IPS-18a (cell line): ENCODE results near the gene MMP27.

Source experiments
- H3K27ac ChIP-seq: one replicate; pipeline ENCODE4 v1.5.1; 2013; ENCODE audit warnings: low read length
- H3K27me3 ChIP-seq: one replicate; pipeline ENCODE4 v1.6.1; 2013; ENCODE audit warnings: mild to moderate bottlenecking, low read length; ENCODE audit not compliant: control insufficient read depth, insufficient read depth
- H3K36me3 ChIP-seq: one replicate; pipeline ENCODE4 v1.6.1; 2013; ENCODE audit warnings: low read depth, low read length; ENCODE audit not compliant: control insufficient read depth
- H3K4me1 ChIP-seq: one replicate; pipeline ENCODE4 v1.6.1; 2013; ENCODE audit warnings: low read depth, low read length; ENCODE audit not compliant: control insufficient read depth
- H3K4me3 ChIP-seq: one replicate; pipeline ENCODE4 v1.5.1; 2013; ENCODE audit warnings: low read length
- H3K9ac ChIP-seq: one replicate; pipeline ENCODE4 v1.6.1; 2013; ENCODE audit warnings: mild to moderate bottlenecking, low read length, moderate library complexity
- H3K9me3 ChIP-seq: one replicate; pipeline ENCODE4 v1.6.1; 2013; ENCODE audit warnings: low read depth, low read length; ENCODE audit not compliant: control insufficient read depth

The MMP27 gene

DNA sequence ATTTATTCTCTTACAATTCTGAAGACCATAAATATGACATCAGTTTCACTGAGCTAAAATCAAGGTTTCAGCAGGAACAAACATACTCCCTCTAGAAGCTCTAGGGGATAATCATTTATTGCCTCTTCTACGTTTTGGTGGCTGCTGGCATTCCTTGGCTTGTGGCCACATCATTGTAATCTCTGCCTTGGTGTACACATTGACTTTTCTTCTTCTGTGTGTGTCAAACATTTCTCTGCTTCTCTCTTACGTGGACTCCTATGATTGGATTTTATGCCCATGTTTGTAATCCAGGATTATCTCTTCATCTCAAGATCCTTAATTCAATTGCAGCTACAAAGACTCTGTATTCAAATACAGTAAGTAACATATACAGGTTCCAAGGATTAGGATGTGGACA lies 50.0 kb downstream of the MMP27 start:
- Histone ChIP-seq H3K9ac (no peak overlapping the region), H3K27me3 (no peaks in the 10 kb centered on the region), H3K27ac (no peak overlapping the region), H3K4me1 (no peaks in the 10 kb centered on the region), H3K9me3 (no peaks in the 10 kb centered on the region), H3K4me3 (no peak overlapping the region), H3K36me3 (no peaks in the 10 kb centered on the region)

DNA sequence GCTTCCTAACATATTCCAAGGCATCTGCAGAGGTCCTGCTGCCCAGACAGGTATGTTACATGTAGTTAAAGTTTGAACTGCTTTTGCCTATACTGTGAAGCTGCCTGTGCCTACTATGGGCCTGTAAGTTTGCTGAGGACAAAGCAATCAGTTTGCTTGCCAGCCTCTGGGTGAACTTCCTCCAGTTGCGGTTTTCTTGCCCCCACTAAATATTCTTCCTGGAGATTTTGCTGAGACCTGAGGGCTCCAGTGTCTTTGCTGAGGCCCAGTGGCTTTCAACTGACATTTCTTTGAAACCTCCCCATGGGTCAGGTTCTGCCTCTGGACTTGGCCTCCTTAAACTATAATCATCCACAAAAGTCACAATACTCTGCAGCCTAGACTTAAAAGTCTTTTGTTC lies 50.8 kb downstream of the MMP27 start:
- Histone ChIP-seq H3K9me3 (no peaks in the 10 kb centered on the region), H3K36me3 (no peaks in the 10 kb centered on the region), H3K4me1 (no peaks in the 10 kb centered on the region), H3K4me3 (no peak overlapping the region), H3K9ac (no peak overlapping the region), H3K27me3 (no peaks in the 10 kb centered on the region), H3K27ac (no peak overlapping the region)

DNA sequence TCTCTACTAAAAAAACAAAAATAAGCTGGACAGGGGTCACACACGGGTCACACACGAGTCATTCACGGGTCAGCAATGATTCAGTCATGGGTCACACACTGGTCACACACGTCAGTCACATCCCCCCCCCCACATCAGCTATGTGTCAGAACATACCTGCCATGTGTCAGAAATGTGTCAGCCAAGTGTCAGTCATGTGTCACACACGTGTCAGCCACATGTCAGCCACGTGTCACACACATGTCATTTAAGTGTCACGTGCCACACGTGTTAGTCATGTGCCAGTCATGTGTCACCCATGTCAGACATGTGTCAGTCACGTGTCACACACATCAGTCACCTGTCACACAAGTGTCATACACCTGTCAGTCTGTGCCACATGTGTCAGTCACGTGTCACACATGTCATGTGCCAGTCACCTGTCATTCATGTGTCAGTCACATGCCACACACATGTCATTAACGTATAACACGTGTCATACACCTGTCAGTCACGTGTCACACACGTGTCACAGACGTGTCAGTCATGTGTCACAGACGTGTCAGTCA lies 51.8 kb downstream of the MMP27 start:
- Histone ChIP-seq H3K27ac (no peak overlapping the region), H3K9me3 (no peaks in the 10 kb centered on the region), H3K36me3 (no peaks in the 10 kb centered on the region), H3K27me3 (no peaks in the 10 kb centered on the region), H3K9ac (no peak overlapping the region), H3K4me3 (no peak overlapping the region), H3K4me1 (no peaks in the 10 kb centered on the region)

DNA sequence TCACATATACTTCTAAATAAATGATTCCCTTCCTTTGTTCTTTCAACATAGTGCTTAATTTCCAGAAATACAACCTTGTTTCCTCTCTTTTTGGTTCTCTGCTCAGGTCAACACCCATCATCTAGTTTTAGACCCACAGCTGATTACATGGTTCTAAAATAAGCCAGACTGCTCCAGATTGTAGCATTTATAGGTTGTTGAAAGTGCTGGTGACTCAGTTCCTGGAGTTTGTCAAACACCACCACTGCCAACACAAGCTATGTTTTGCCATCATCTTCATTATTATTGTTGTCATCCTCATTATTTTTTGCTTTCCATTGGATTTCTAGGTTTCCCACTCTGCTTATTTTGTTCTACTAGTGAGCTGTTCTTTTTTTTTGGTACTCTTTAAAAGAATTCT lies 58.1 kb downstream of the MMP27 start:
- H3K27ac ChIP-seq: no peak overlapping the region
- no peak overlapping the region for H3K4me3 ChIP-seq
- no peaks in the 10 kb centered on the region for H3K9me3 ChIP-seq
- H3K36me3 ChIP-seq: no peaks in the 10 kb centered on the region
- H3K4me1 ChIP-seq: no peaks in the 10 kb centered on the region
- no peaks in the 10 kb centered on the region for H3K27me3 ChIP-seq
- H3K9ac ChIP-seq: no peak overlapping the region

DNA sequence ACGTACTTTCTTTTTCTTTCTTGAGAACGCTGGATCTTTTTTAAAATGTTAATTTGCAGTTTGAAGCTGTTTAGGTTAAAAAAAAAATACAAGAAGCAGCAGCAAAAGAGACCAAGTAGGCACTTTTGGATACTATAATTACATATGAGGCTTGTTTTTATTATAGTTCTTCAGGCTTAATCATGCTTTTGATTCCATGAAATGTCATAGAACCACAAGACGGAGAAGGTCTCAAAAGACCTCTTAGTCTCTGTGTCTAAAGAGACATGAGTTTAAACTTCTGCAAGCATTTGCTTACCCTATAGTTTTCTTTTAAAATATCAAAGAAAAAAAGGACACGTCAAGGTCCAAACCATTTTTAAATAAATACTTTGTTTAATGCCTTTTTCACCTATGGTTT lies 61.6 kb downstream of the MMP27 start:
- Histone ChIP-seq H3K4me1 (peaks cover 3% of the 10 kb centered on the region), H3K9ac (no peak overlapping the region), H3K9me3 (no peaks in the 10 kb centered on the region), H3K4me3 (no peak overlapping the region), H3K36me3 (no peaks in the 10 kb centered on the region), H3K27ac (no peak overlapping the region), H3K27me3 (no peaks in the 10 kb centered on the region)
